ENCODE measurements around the gene AP2B1. TPM values are rescaled to one million over a fixed set of nuclear protein-coding genes. Genes with fewer than 3 reads are reported as not detected.

The AP2B1 gene
- total RNA-seq, 1 experiment from 2014 or later = 198 TPM

DNA sequence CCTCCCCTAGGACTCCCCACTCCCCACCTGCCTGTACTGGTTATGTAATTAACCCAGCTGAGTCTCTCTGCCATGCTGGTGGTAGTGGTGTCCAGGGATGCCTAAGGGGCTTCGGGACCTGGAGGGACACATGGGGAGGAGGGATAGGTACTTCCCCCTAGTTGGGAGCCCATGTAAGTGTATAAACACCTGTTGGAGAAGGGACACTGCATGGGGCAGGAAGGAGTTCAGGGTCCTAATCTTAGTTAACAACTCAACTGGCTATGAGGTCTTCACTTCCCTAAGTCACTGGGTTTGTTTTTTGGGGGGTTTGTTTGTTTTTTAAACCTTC, 145.6 kb downstream of the AP2B1 start (continued):
- TF ChIP-seq, protein P1, sequence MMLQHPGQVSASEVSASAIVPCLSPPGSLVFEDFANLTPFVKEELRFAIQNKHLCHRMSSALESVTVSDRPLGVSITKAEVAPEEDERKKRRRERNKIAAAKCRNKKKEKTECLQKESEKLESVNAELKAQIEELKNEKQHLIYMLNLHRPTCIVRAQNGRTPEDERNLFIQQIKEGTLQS (IDR thresholded peaks at IDR 0.05) = no peak

GRCh38 chr17:35733366-35733765, 146.2 kb downstream of the AP2B1 start:
- Histone ChIP-seq H3K9me3 (ENCODE audit: control insufficient read depth in 1 of 2, insufficient read depth in 1 of 2, low read depth in 1 of 2, low read length in 2 of 2) (no peaks in the 10 kb centered on the region), H3K9me2 (ENCODE audit: insufficient read depth) (no peaks in the 10 kb centered on the region), H3K27me3 (ENCODE audit: insufficient read depth, low read length) (no peaks in the 10 kb centered on the region), H3K4me1 (ENCODE audit: control insufficient read depth in 1 of 2, insufficient read depth in 2 of 2, low read length in 2 of 2) (no peaks in the 10 kb centered on the region), H3K4me3 (replicated peaks in 1 of 2; ENCODE audit: low read depth in 1 of 2, low read length in 2 of 2) (no peak overlapping the region), H2AFZ (ENCODE audit: low read depth, low read length, poor library complexity, severe bottlenecking) (no peak overlapping the region), H4K20me1 (ENCODE audit: insufficient read depth) (no peaks in the 10 kb centered on the region), H3K4me2 (ENCODE audit: low read length) (no peak overlapping the region), H3K27ac (ENCODE audit: low read depth, low read length) (no peak overlapping the region), H3K36me3 (ENCODE audit: control insufficient read depth in 1 of 2, insufficient read depth in 2 of 2, low read length in 2 of 2) (no peaks in the 10 kb centered on the region), H3K9ac (ENCODE audit: low read length) (no peak overlapping the region), H3K79me2 (ENCODE audit: insufficient read depth, low read length) (no peaks in the 10 kb centered on the region)
- POLR2A ChIA-PET = no interaction called here
- no peak for TF ChIP-seq SRF (IDR thresholded peaks at IDR 0.05; ENCODE audit: low read depth)
- no peak for TF ChIP-seq SP1 (IDR thresholded peaks at IDR 0.05; ENCODE audit: low read depth)
- no peak for TF ChIP-seq MAX (IDR thresholded peaks at IDR 0.05)
- TF ChIP-seq ZNF274 (IDR thresholded peaks at IDR 0.05; ENCODE audit: low read depth, low read length) = no peak
- TF ChIP-seq, protein P2, sequence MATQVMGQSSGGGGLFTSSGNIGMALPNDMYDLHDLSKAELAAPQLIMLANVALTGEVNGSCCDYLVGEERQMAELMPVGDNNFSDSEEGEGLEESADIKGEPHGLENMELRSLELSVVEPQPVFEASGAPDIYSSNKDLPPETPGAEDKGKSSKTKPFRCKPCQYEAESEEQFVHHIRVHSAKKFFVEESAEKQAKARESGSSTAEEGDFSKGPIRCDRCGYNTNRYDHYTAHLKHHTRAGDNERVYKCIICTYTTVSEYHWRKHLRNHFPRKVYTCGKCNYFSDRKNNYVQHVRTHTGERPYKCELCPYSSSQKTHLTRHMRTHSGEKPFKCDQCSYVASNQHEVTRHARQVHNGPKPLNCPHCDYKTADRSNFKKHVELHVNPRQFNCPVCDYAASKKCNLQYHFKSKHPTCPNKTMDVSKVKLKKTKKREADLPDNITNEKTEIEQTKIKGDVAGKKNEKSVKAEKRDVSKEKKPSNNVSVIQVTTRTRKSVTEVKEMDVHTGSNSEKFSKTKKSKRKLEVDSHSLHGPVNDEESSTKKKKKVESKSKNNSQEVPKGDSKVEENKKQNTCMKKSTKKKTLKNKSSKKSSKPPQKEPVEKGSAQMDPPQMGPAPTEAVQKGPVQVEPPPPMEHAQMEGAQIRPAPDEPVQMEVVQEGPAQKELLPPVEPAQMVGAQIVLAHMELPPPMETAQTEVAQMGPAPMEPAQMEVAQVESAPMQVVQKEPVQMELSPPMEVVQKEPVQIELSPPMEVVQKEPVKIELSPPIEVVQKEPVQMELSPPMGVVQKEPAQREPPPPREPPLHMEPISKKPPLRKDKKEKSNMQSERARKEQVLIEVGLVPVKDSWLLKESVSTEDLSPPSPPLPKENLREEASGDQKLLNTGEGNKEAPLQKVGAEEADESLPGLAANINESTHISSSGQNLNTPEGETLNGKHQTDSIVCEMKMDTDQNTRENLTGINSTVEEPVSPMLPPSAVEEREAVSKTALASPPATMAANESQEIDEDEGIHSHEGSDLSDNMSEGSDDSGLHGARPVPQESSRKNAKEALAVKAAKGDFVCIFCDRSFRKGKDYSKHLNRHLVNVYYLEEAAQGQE (IDR thresholded peaks at IDR 0.05; ENCODE audit: low read depth) = no peak
- TF ChIP-seq ELF1 (IDR thresholded peaks at IDR 0.05; ENCODE audit: borderline replicate concordance, low read depth) = no peak
- TF ChIP-seq, protein P1 (IDR thresholded peaks at IDR 0.05) = no peak
- no peak for TF ChIP-seq POLR2A (IDR thresholded peaks at IDR 0.05; ENCODE audit: borderline replicate concordance, extremely low read depth, insufficient read depth, insufficient read length)
- no peak for TF ChIP-seq POLR2AphosphoS5 (IDR thresholded peaks at IDR 0.05; ENCODE audit: low read depth, low read length)
- no peak for TF ChIP-seq FOSL1 (IDR thresholded peaks at IDR 0.05; ENCODE audit: low read depth)
- TF ChIP-seq EZH2 (IDR thresholded peaks at IDR 0.05) = no peak
- no peak for TF ChIP-seq YY1 (IDR thresholded peaks at IDR 0.05; ENCODE audit: extremely low read depth, insufficient replicate concordance, low read depth, low read length)
- no peak for TF ChIP-seq SIN3A (IDR thresholded peaks at IDR 0.05; ENCODE audit: low read depth)
- no peak for TF ChIP-seq ZFX (IDR thresholded peaks at IDR 0.05)
- no peak for TF ChIP-seq CBX3 (IDR thresholded peaks at IDR 0.05; ENCODE audit: low read depth)
- intact Hi-C loops (cut with micrococcal nuclease) = no loop called here
- ATAC-seq (no peak), DNase-seq (ENCODE audit: low read depth, low spot score) (no peak)
- RAD21 ChIA-PET (ENCODE audit: low non-redundant PET in 1 of 2, low total read pairs in 2 of 2, uncharacterized antibody in 2 of 2, unreplicated experiment in 2 of 2) = no interaction called here
- CTCF ChIA-PET = interaction anchor here (1.2 kb wide), 1 partner anchor 14 kb away, joined by 3 read pairs; no protein-coding TSS in a partner anchor
- BruUV-seq (replicated peaks) = no TSS peak
